IPS DF 6.9 (cell line): ENCODE data around the gene MAPK12.
A peak's percentile ranks its signal among the peaks of the same experiment; 100 is the strongest.

Experiments used
- DNase-seq: peaks from one replicate; pipeline ENCODE4 v3.0.0-alpha.2; 2013; ENCODE audit warnings: low read depth, low spot score
- H3K27ac ChIP-seq: one replicate; pipeline ENCODE4 v1.5.1; 2013; ENCODE audit warnings: low read length, control low read depth
- H3K27me3 ChIP-seq: 2 replicates; pipeline ENCODE4 v1.6.1; 2013; ENCODE audit warnings: mild to moderate bottlenecking, low read length; ENCODE audit not compliant: control insufficient read depth, insufficient read depth
- H3K36me3 ChIP-seq: 2 replicates; pipeline ENCODE4 v1.6.1; 2013; ENCODE audit warnings: low read length; ENCODE audit not compliant: control insufficient read depth, insufficient read depth
- H3K4me1 ChIP-seq: 2 replicates; pipeline ENCODE4 v1.6.1; 2013; ENCODE audit warnings: low read length; ENCODE audit not compliant: control insufficient read depth, insufficient read depth
- H3K4me3 ChIP-seq: 2 replicates; pipeline ENCODE4 v1.5.1; 2013; ENCODE audit warnings: mild to moderate bottlenecking, low read length
- H3K9me3 ChIP-seq: 2 replicates; pipeline ENCODE4 v1.6.1; 2013; ENCODE audit warnings: low read length, inconsistent platforms; ENCODE audit not compliant: control insufficient read depth, insufficient read depth
- WGBS: extraction: QIAGEN DNeasy Blood & Tissue Kit; methylation state at CpG from one replicate; pipeline ENCODE4 v1.1.7; 2013; ENCODE audit warnings: mixed read lengths, missing lambda C conversion rate; ENCODE audit not compliant: insufficient read length, insufficient coverage; 5-methylcytosine and 5-hydroxymethylcytosine counted together

MAPK12 gene

GRCh38 chr22:50298937-50299784 lies 37.7 kb upstream of the MAPK12 start:
- no peaks in the 10 kb centered on the region for H3K27me3 ChIP-seq
- H3K4me1 ChIP-seq = peaks cover 6% of the 10 kb centered on the region
- WGBS = no CpG with 5 or more reads among the region's 59 CpGs
- DNase-seq = no peak
- peak overlapping the region; percentile 28; the same call in 1 of the 2 replicates for H3K4me3 ChIP-seq
- H3K27ac ChIP-seq = no peak overlapping the region
- H3K36me3 ChIP-seq = no peaks in the 10 kb centered on the region
- no peaks in the 10 kb centered on the region for H3K9me3 ChIP-seq

- no peaks in the 10 kb centered on the region for H3K9me3 ChIP-seq
- H3K36me3 ChIP-seq = no peaks in the 10 kb centered on the region
- WGBS = no CpG with 5 or more reads among the region's 4 CpGs
- DNase-seq = no peak
- no peak overlapping the region for H3K27ac ChIP-seq
- peaks cover 9% of the 10 kb centered on the region for H3K4me1 ChIP-seq
- H3K4me3 ChIP-seq = no peak overlapping the region
- H3K27me3 ChIP-seq = no peaks in the 10 kb centered on the region
Observed at GRCh38 chr22:50298266-50298637, 36.8 kb upstream of the MAPK12 start.

GRCh38 chr22:50297510-50298265 lies 36.2 kb upstream of the MAPK12 start:
- Histone ChIP-seq H3K27ac (no peak overlapping the region), H3K4me1 (peaks cover 10% of the 10 kb centered on the region), H3K36me3 (no peaks in the 10 kb centered on the region), H3K9me3 (no peaks in the 10 kb centered on the region), H3K27me3 (no peaks in the 10 kb centered on the region), H3K4me3 (no peak overlapping the region)
- DNase-seq = no peak
- no CpG with 5 or more reads among the region's 20 CpGs for WGBS

- Histone ChIP-seq H3K4me1 (peaks cover 13% of the 10 kb centered on the region), H3K27ac (no peak overlapping the region), H3K36me3 (no peaks in the 10 kb centered on the region), H3K4me3 (no peak overlapping the region), H3K9me3 (no peaks in the 10 kb centered on the region), H3K27me3 (no peaks in the 10 kb centered on the region)
- no CpG with 5 or more reads among the region's 29 CpGs for WGBS
- DNase-seq = no peak
Observed at GRCh38 chr22:50296658-50297490, 35.4 kb upstream of the MAPK12 start.

- Histone ChIP-seq H3K27me3 (no peaks in the 10 kb centered on the region), H3K36me3 (peaks cover 8% of the 10 kb centered on the region), H3K9me3 (no peaks in the 10 kb centered on the region), H3K4me1 (peaks cover 10% of the 10 kb centered on the region), H3K4me3 (no peak overlapping the region), H3K27ac (no peak overlapping the region)
- WGBS = no CpG with 5 or more reads among the region's 5 CpGs
- DNase-seq = no peak
Observed at GRCh38 chr22:50294319-50294656, 32.8 kb upstream of the MAPK12 start.

- no peak for DNase-seq
- no CpG with 5 or more reads among the region's 42 CpGs for WGBS
- no peak overlapping the region for H3K27ac ChIP-seq
- H3K4me3 ChIP-seq = no peak overlapping the region
- H3K9me3 ChIP-seq = no peaks in the 10 kb centered on the region
- H3K27me3 ChIP-seq = no peaks in the 10 kb centered on the region
- H3K4me1 ChIP-seq = peaks cover 10% of the 10 kb centered on the region
- peaks cover 13% of the 10 kb centered on the region for H3K36me3 ChIP-seq
Observed at GRCh38 chr22:50293441-50294318, 32.2 kb upstream of the MAPK12 start.

- DNase-seq = no peak
- no CpG with 5 or more reads among the region's 29 CpGs for WGBS
- H3K27me3 ChIP-seq = no peaks in the 10 kb centered on the region
- H3K4me3 ChIP-seq = no peak overlapping the region
- no peaks in the 10 kb centered on the region for H3K9me3 ChIP-seq
- no peak overlapping the region for H3K27ac ChIP-seq
- peaks cover 16% of the 10 kb centered on the region for H3K36me3 ChIP-seq
- peaks cover 10% of the 10 kb centered on the region for H3K4me1 ChIP-seq
Observed at GRCh38 chr22:50292643-50293440, 31.4 kb upstream of the MAPK12 start.

GRCh38 chr22:50289942-50290630 lies 28.6 kb upstream of the MAPK12 start:
- Histone ChIP-seq H3K4me1 (peaks cover 10% of the 10 kb centered on the region), H3K27me3 (no peaks in the 10 kb centered on the region), H3K4me3 (no peak overlapping the region), H3K9me3 (no peaks in the 10 kb centered on the region), H3K36me3 (peaks cover 25% of the 10 kb centered on the region), H3K27ac (no peak overlapping the region)
- WGBS = no CpG with 5 or more reads among the region's 37 CpGs
- no peak for DNase-seq
